H9 (cell line): ENCODE results near the gene EPHB3. TPM values are rescaled to one million over a fixed set of nuclear protein-coding genes. Genes with fewer than 3 reads are reported as not detected.

Source experiments
- DNase-seq: peaks from one replicate; pipeline ENCODE4 v3.0.0-alpha.2; 2017
- H2AFZ ChIP-seq: one replicate; pipeline ENCODE4 v1.6.1; 2013; ENCODE audit warnings: mild to moderate bottlenecking, low read length, control low read depth, moderate library complexity
- H2AK5ac ChIP-seq: 2 replicates; pipeline ENCODE4 v1.6.1; 2013; ENCODE audit warnings: low read length, control low read depth, mixed read lengths; ENCODE audit not compliant: insufficient read length
- H2BK120ac ChIP-seq: one replicate; pipeline ENCODE4 v1.6.1; 2013; ENCODE audit warnings: low read depth, mild to moderate bottlenecking, low read length, control low read depth, inconsistent platforms; ENCODE audit not compliant: poor library complexity, severe bottlenecking
- H2BK12ac ChIP-seq: 2 replicates; pipeline ENCODE4 v1.6.1; 2013; ENCODE audit warnings: low read length, control low read depth, mixed read lengths, low read depth; ENCODE audit not compliant: insufficient read length
- H2BK15ac ChIP-seq: 2 replicates; pipeline ENCODE4 v1.6.1; 2013; ENCODE audit warnings: low read depth, low read length, control low read depth
- H2BK20ac ChIP-seq: one replicate; pipeline ENCODE4 v1.6.1; 2013; ENCODE audit warnings: low read depth, mild to moderate bottlenecking, low read length, control low read depth, inconsistent platforms; ENCODE audit not compliant: poor library complexity, severe bottlenecking
- H2BK5ac ChIP-seq: 2 replicates; pipeline ENCODE4 v1.6.1; 2013; ENCODE audit warnings: low read length, control low read depth, mixed read lengths; ENCODE audit not compliant: insufficient read length
- H3K14ac ChIP-seq: 2 replicates; pipeline ENCODE4 v1.6.1; 2013; ENCODE audit warnings: low read length, control low read depth; ENCODE audit not compliant: insufficient read depth
- H3K18ac ChIP-seq: 2 replicates; pipeline ENCODE4 v1.6.1; 2013; ENCODE audit warnings: low read depth, mild to moderate bottlenecking, mixed read lengths, low read length, control low read depth; ENCODE audit not compliant: insufficient read length
- H3K23ac ChIP-seq: 2 replicates; pipeline ENCODE4 v1.6.1; 2013; ENCODE audit warnings: low read length, control low read depth, mixed read lengths, low read depth; ENCODE audit not compliant: insufficient read length
- H3K23me2 ChIP-seq: 2 replicates; pipeline ENCODE4 v1.6.1; 2013; ENCODE audit warnings: low read depth, mild to moderate bottlenecking, mixed read lengths, low read length, control low read depth; ENCODE audit not compliant: insufficient read length, poor library complexity, severe bottlenecking
- H3K27ac ChIP-seq: 2 replicates; pipeline ENCODE4 v1.5.1; 2013; ENCODE audit warnings: low read length, control low read depth, mixed read lengths, low read depth; ENCODE audit not compliant: insufficient read length
- H3K27me3 ChIP-seq: 2 replicates; pipeline ENCODE4 v1.6.1; 2013; ENCODE audit warnings: low read length, control low read depth, inconsistent platforms; ENCODE audit not compliant: insufficient read depth
- H3K4ac ChIP-seq: 2 replicates; pipeline ENCODE4 v1.6.1; 2013; ENCODE audit warnings: low read depth, mild to moderate bottlenecking, control low read depth, inconsistent platforms, low read length, moderate library complexity
- H3K4me1 ChIP-seq: 2 replicates; pipeline ENCODE4 v1.6.1; 2013; ENCODE audit warnings: low read length, control low read depth, inconsistent platforms; ENCODE audit not compliant: insufficient read depth
- H3K4me2 ChIP-seq: 2 replicates; pipeline ENCODE4 v1.6.1; 2013; ENCODE audit warnings: low read length, control low read depth, mixed read lengths; ENCODE audit not compliant: insufficient read length, insufficient read depth
- H3K56ac ChIP-seq: 2 replicates; pipeline ENCODE4 v1.6.1; 2013; ENCODE audit warnings: low read depth, mild to moderate bottlenecking, mixed read lengths, low read length, control low read depth; ENCODE audit not compliant: insufficient read length
- H3K79me1 ChIP-seq: 2 replicates; pipeline ENCODE4 v1.6.1; 2013; ENCODE audit warnings: low read depth, mild to moderate bottlenecking, moderate library complexity, low read length, control low read depth, inconsistent platforms; ENCODE audit not compliant: insufficient read depth, poor library complexity, severe bottlenecking
- H3K79me2 ChIP-seq: 2 replicates; pipeline ENCODE4 v1.6.1; 2013; ENCODE audit warnings: low read length, control low read depth, inconsistent platforms; ENCODE audit not compliant: insufficient read depth
- H3K9ac ChIP-seq: 2 replicates; pipeline ENCODE4 v1.6.1; 2013; ENCODE audit warnings: low read length, control low read depth, mixed read lengths; ENCODE audit not compliant: insufficient read length; ENCODE audit errors: extremely low read depth
- H3K9me3 ChIP-seq: one replicate; pipeline ENCODE4 v1.6.1; 2013; ENCODE audit warnings: low read depth, low read length, inconsistent platforms; ENCODE audit not compliant: control insufficient read depth
- H3T11ph ChIP-seq: one replicate; pipeline ENCODE4 v1.6.1; 2013; ENCODE audit warnings: mild to moderate bottlenecking, low read length, control low read depth, inconsistent platforms
- H4K20me1 ChIP-seq: one replicate; pipeline ENCODE4 v1.6.1; 2013; ENCODE audit not compliant: control insufficient read depth, insufficient read length, insufficient read depth
- H4K5ac ChIP-seq: 2 replicates; pipeline ENCODE4 v1.6.1; 2013; ENCODE audit warnings: low read depth, mild to moderate bottlenecking, mixed read lengths, low read length, control low read depth; ENCODE audit not compliant: insufficient read length
- H4K8ac ChIP-seq: replicated peaks from 2 replicates; pipeline ENCODE4 v1.6.1; 2013; ENCODE audit warnings: low read length, control low read depth, mixed read lengths, low read depth; ENCODE audit not compliant: insufficient read length
- H4K91ac ChIP-seq: 2 replicates; pipeline ENCODE4 v1.6.1; 2013; ENCODE audit warnings: low read depth, mild to moderate bottlenecking, moderate library complexity, mixed read lengths, low read length, control low read depth; ENCODE audit not compliant: insufficient read length
- H3K27ac Mint-ChIP-seq, 3 experiments: 2 replicates in 2 of 3; 3 replicates in 1 of 3; pipeline ENCODE4 v1.8.0; 2020 to 2021; ENCODE audit warnings: mixed read lengths in 3 of 3, mild to moderate bottlenecking in 1 of 3, moderate library complexity in 1 of 3
- H3K27me3 Mint-ChIP-seq: 2 replicates; pipeline ENCODE4 v1.8.0; 2021; ENCODE audit warnings: low read depth, mild to moderate bottlenecking, moderate library complexity, mixed read lengths
- H3K36me3 Mint-ChIP-seq, 3 experiments: 2 replicates in 2 of 3; 3 replicates in 1 of 3; pipeline ENCODE4 v1.8.0; 2020 to 2021; ENCODE audit warnings: low read depth in 3 of 3, mixed read lengths in 3 of 3; ENCODE audit not compliant: insufficient read depth in 1 of 3
- H3K4me1 Mint-ChIP-seq, 2 experiments: 2 replicates each; pipeline ENCODE4 v1.8.0; 2020; ENCODE audit warnings: mixed read lengths in 2 of 2
- H3K4me3 Mint-ChIP-seq, 2 experiments: 2 replicates in 1 of 2; 3 replicates in 1 of 2; pipeline ENCODE4 v1.8.0; 2020 to 2021; ENCODE audit warnings: mild to moderate bottlenecking in 2 of 2, mixed read lengths in 2 of 2, moderate library complexity in 1 of 2
- H3K9me3 Mint-ChIP-seq, 2 experiments: 2 replicates in 1 of 2; 3 replicates in 1 of 2; pipeline ENCODE4 v1.8.0; 2020; ENCODE audit warnings: mild to moderate bottlenecking in 2 of 2, mixed read lengths in 2 of 2, moderate library complexity in 1 of 2
- WGBS: extraction: QIAGEN DNeasy Blood & Tissue Kit; methylation state at CpG from one replicate; pipeline ENCODE4 v1.1.7; 2013; ENCODE audit warnings: missing lambda C conversion rate, low lambda C conversion rate, mixed read lengths; ENCODE audit not compliant: insufficient read length; ENCODE audit errors: extremely low coverage; 5-methylcytosine and 5-hydroxymethylcytosine counted together
- total RNA-seq: library from RNA; stranded (reverse); gene quantifications from 2 replicates; pipeline ENCODE4 v1.2.1, GENCODE V29; 2021
- TF ChIP-seq, protein P1 (sequence below): fragments of 200-600 bp; sonication (generic); conservative IDR thresholded peaks from 3 replicates; pipeline ENCODE4 v1.8.0; 2021; ENCODE audit warnings: antibody characterized with exemption, mild to moderate bottlenecking

The EPHB3 gene
- total RNA-seq, 1 experiment from 2014 or later: 1.0 TPM

DNA sequence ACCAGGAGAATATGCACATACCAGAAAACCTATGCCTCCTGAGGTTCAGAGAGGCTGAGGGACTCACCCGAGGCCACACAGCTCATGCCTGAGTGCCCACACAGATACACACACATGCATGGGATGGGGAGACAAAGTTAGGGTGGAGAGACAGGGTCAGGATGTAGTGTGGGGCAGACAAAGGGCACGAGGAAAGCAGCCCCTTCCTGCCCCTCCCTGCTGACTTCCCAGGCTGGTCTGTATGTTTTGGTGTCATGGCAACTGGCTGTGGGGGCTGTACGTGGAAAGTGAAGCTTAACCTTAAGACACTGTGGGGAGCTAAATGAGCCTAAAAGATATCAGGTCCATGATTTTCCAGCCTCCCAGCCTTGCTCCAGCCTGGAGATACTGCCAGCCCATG lies 57.8 kb downstream of the EPHB3 start:
- H2BK120ac ChIP-seq: no peak overlapping the region
- H3K14ac ChIP-seq: no peak overlapping the region; the same call in 1 of the 2 replicates
- Mint-ChIP-seq H3K27me3 (peaks cover 49% of the 10 kb centered on the region), H3K27ac (no peak overlapping the region), H3K36me3 (no peaks in the 10 kb centered on the region), H3K4me1 (no peaks in the 10 kb centered on the region), H3K9me3 (no peaks in the 10 kb centered on the region), H3K4me3 (no peak overlapping the region)
- no peaks in the 10 kb centered on the region for H3K79me2 ChIP-seq
- no peak overlapping the region for H3K56ac ChIP-seq
- WGBS: no CpG with 5 or more reads among the region's 3 CpGs
- H3K27me3 ChIP-seq: no peaks in the 10 kb centered on the region
- H2AK5ac ChIP-seq: no peak overlapping the region
- no peak for DNase-seq
- no peak overlapping the region for H3K4ac ChIP-seq
- TF ChIP-seq, protein P1, sequence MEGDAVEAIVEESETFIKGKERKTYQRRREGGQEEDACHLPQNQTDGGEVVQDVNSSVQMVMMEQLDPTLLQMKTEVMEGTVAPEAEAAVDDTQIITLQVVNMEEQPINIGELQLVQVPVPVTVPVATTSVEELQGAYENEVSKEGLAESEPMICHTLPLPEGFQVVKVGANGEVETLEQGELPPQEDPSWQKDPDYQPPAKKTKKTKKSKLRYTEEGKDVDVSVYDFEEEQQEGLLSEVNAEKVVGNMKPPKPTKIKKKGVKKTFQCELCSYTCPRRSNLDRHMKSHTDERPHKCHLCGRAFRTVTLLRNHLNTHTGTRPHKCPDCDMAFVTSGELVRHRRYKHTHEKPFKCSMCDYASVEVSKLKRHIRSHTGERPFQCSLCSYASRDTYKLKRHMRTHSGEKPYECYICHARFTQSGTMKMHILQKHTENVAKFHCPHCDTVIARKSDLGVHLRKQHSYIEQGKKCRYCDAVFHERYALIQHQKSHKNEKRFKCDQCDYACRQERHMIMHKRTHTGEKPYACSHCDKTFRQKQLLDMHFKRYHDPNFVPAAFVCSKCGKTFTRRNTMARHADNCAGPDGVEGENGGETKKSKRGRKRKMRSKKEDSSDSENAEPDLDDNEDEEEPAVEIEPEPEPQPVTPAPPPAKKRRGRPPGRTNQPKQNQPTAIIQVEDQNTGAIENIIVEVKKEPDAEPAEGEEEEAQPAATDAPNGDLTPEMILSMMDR: no peak
- no peak overlapping the region for H3K27ac ChIP-seq
- H2BK5ac ChIP-seq: no peak overlapping the region
- no peak overlapping the region for H3K23ac ChIP-seq
- H2AFZ ChIP-seq: no peak overlapping the region
- no peak overlapping the region for H2BK20ac ChIP-seq
- H2BK12ac ChIP-seq: no peak overlapping the region
- H3K4me1 ChIP-seq: no peaks in the 10 kb centered on the region
- no peaks in the 10 kb centered on the region for H3K23me2 ChIP-seq
- no peak overlapping the region for H4K5ac ChIP-seq
- no peak overlapping the region for H4K91ac ChIP-seq
- H3K79me1 ChIP-seq: no peaks in the 10 kb centered on the region
- no peak overlapping the region for H4K8ac ChIP-seq
- H3K18ac ChIP-seq: no peak overlapping the region
- no peak overlapping the region for H3K4me2 ChIP-seq
- H3K9ac ChIP-seq: no peak overlapping the region
- H4K20me1 ChIP-seq: peaks cover 3% of the 10 kb centered on the region
- H3T11ph ChIP-seq: no peak overlapping the region
- H3K9me3 ChIP-seq: no peaks in the 10 kb centered on the region
- H2BK15ac ChIP-seq: no peak overlapping the region
